IMR-90 (cell line): ENCODE data around the gene C14orf39.
"Not testable (repeated sequence)": the region's sequence is repeated elsewhere in the genome, so short reads cannot be mapped to it uniquely, and the experiment has no call there.

ENCODE experiments used
- CTCF ChIP-seq: conservative IDR thresholded peaks from 2 replicates; pipeline ENCODE4 v1.5.1; 2012; ENCODE audit warnings: mild to moderate bottlenecking, low read depth, low read length, improper control_type of control experiment
- FOS ChIP-seq: fragments of 150-350 bp; IDR thresholded peaks from 2 replicates; pipeline ENCODE4 v1.6.1; 2016; ENCODE audit warnings: low read depth, low read length
- MXI1 ChIP-seq: IDR thresholded peaks from 2 replicates; pipeline ENCODE4 v1.6.1; 2012; ENCODE audit warnings: low read depth, mild to moderate bottlenecking, low read length, moderate library complexity, borderline replicate concordance
- POLR2A ChIP-seq: IDR thresholded peaks from 2 replicates; pipeline ENCODE4 v1.6.1; 2012; ENCODE audit warnings: mild to moderate bottlenecking, low read depth, low read length
- RAD21 ChIP-seq: IDR thresholded peaks from 2 replicates; pipeline ENCODE4 v1.6.1; 2012; ENCODE audit warnings: low read length, improper control_type of control experiment
- RCOR1 ChIP-seq: IDR thresholded peaks from 2 replicates; pipeline ENCODE4 v1.6.1; 2012; ENCODE audit warnings: mild to moderate bottlenecking, low read length, improper control_type of control experiment; ENCODE audit not compliant: insufficient replicate concordance

- TF ChIP-seq FOS, CTCF, RAD21, MXI1, POLR2A, RCOR1: not testable (repeated sequence)
These were observed 88.3 kb downstream of the C14orf39 start for GRCh38 chr14:60397550-60397949.
